HG02610 (cell line): ENCODE measurements around the gene ASCC1.

Source experiments
- ATAC-seq: cut with Tn5 transposase; IDR thresholded peaks from one replicate; pipeline ENCODE4 v1.9.1; 2021; ENCODE audit warnings: mild to moderate bottlenecking, moderate library complexity; ENCODE audit not compliant: unreplicated experiment

The ASCC1 gene

GRCh38 chr10:72069751-72070526 lies 146.1 kb downstream of the ASCC1 start:
- ATAC-seq: no peak

- no peak for ATAC-seq
Observed at GRCh38 chr10:72068901-72069446, 147.1 kb downstream of the ASCC1 start.

GRCh38 chr10:72068126-72068765 lies 147.8 kb downstream of the ASCC1 start:
- no peak for ATAC-seq

GRCh38 chr10:72067463-72068125 lies 148.5 kb downstream of the ASCC1 start:
- ATAC-seq: no peak

GRCh38 chr10:72066318-72067284 lies 149.5 kb downstream of the ASCC1 start:
- ATAC-seq: no peak

- no peak for ATAC-seq
Observed at GRCh38 chr10:72065439-72066025, 150.5 kb downstream of the ASCC1 start.

GRCh38 chr10:72063703-72064391 lies 152.2 kb downstream of the ASCC1 start:
- ATAC-seq: no peak

- no peak for ATAC-seq
Observed at GRCh38 chr10:72062832-72063702, 153.0 kb downstream of the ASCC1 start.

GRCh38 chr10:72062382-72062781 lies 153.7 kb downstream of the ASCC1 start:
- ATAC-seq: no peak

GRCh38 chr10:72061930-72062329 lies 154.1 kb downstream of the ASCC1 start:
- ATAC-seq: no peak

- no peak for ATAC-seq
Observed at GRCh38 chr10:72061491-72061890, 154.6 kb downstream of the ASCC1 start.

- ATAC-seq: no peak
Observed at GRCh38 chr10:72059843-72060822, 155.9 kb downstream of the ASCC1 start.

- ATAC-seq: no peak
Observed at GRCh38 chr10:72058989-72059842, 156.9 kb downstream of the ASCC1 start.

- ATAC-seq: no peak
Observed at GRCh38 chr10:72058347-72058898, 157.7 kb downstream of the ASCC1 start.

- no peak for ATAC-seq
Observed at GRCh38 chr10:72056932-72057751, 158.9 kb downstream of the ASCC1 start.
